Gastrocnemius medialis (tissue), 4 donors: ENCODE results near the gene DNM3.

Experiments
- CTCF ChIP-seq, 5 experiments: fragments of 450-650 bp in 3 of 5; fragments of 200-600 bp in 2 of 5; sonication (generic) in 2 of 5; IDR thresholded peaks in 4 of 5; conservative IDR thresholded peaks in 1 of 5; 1 replicate in 4 of 5; 2 replicates in 1 of 5; pipeline ENCODE4 v1.5.1; 2016 to 2019; ENCODE audit warnings: antibody characterized with exemption in 5 of 5, mild to moderate bottlenecking in 3 of 5, moderate library complexity in 3 of 5
- POLR2A ChIP-seq, 2 donors: fragments of 450-650 bp; IDR thresholded peaks; one replicate each; pipeline ENCODE4 v1.6.1; 2017; ENCODE audit warnings: antibody characterized with exemption in 2 of 2, mild to moderate bottlenecking in 2 of 2, moderate library complexity in 2 of 2

GRCh38 chr1:171858696-171859095 is 17.4 kb downstream of the DNM3 start:
- TF ChIP-seq CTCF (IDR thresholded peaks at IDR 0.05 in 4 of 5, conservative IDR thresholded peaks at IDR 0.05 in 1 of 5): no peak
- TF ChIP-seq POLR2A (IDR thresholded peaks at IDR 0.05): no peak
